ENCODE data around the gene KLK5. TPM values are rescaled to one million over a fixed set of nuclear protein-coding genes. Genes with fewer than 3 reads are reported as not detected.

Gene KLK5
- total RNA-seq, 1 experiment from 2014 or later = not detected

- Histone ChIP-seq H3K79me2 (ENCODE audit: insufficient read depth, low read length) (no peaks in the 10 kb centered on the region), H3K14ac (ENCODE audit: insufficient read depth, low read length) (peak within 1 kb of the TSS; percentile 57; the same call in 1 of the 2 replicates), H3K9ac (ENCODE audit: extremely low read depth, insufficient read length, low read length) (no peak within 1 kb of the TSS), H2BK120ac (ENCODE audit: low read depth, low read length, poor library complexity, severe bottlenecking) (no peak within 1 kb of the TSS), H4K20me1 (ENCODE audit: control insufficient read depth, insufficient read depth, insufficient read length) (no peaks in the 10 kb centered on the region), H2BK20ac (ENCODE audit: low read depth, low read length, poor library complexity, severe bottlenecking) (no peak within 1 kb of the TSS), H2BK12ac (ENCODE audit: insufficient read length, low read depth, low read length) (no peak within 1 kb of the TSS), H4K5ac (ENCODE audit: insufficient read length, low read depth, low read length) (no peak within 1 kb of the TSS), H3K79me1 (ENCODE audit: insufficient read depth, low read depth, low read length, poor library complexity, severe bottlenecking) (no peaks in the 10 kb centered on the region), H3K4me2 (ENCODE audit: insufficient read depth, insufficient read length, low read length) (peak within 1 kb of the TSS; percentile 74), H4K91ac (ENCODE audit: insufficient read length, low read depth, low read length) (no peak within 1 kb of the TSS), H3K27me3 (ENCODE audit: insufficient read depth, low read length) (no peaks in the 10 kb centered on the region), H4K8ac (replicated peaks; ENCODE audit: insufficient read length, low read depth, low read length) (no peak within 1 kb of the TSS), H3T11ph (ENCODE audit: low read length) (no peak within 1 kb of the TSS), H2AFZ (ENCODE audit: low read length) (no peak within 1 kb of the TSS), H3K23me2 (ENCODE audit: insufficient read length, low read depth, low read length, poor library complexity, severe bottlenecking) (no peaks in the 10 kb centered on the region), H2BK5ac (ENCODE audit: insufficient read length, low read length) (no peak within 1 kb of the TSS), H3K23ac (ENCODE audit: insufficient read length, low read depth, low read length) (no peak within 1 kb of the TSS), H3K27ac (ENCODE audit: insufficient read length, low read depth, low read length) (no peak within 1 kb of the TSS), H3K4me1 (ENCODE audit: insufficient read depth, low read length) (no peaks in the 10 kb centered on the region; the same call in 1 of the 2 replicates), H2AK5ac (ENCODE audit: insufficient read length, low read length) (no peak within 1 kb of the TSS), H2BK15ac (ENCODE audit: low read depth, low read length) (no peak within 1 kb of the TSS), H3K9me3 (ENCODE audit: control insufficient read depth, low read depth, low read length) (no peaks in the 10 kb centered on the region), H3K18ac (ENCODE audit: insufficient read length, low read depth, low read length) (no peak within 1 kb of the TSS), H3K56ac (ENCODE audit: insufficient read length, low read depth, low read length) (no peak within 1 kb of the TSS), H3K4ac (ENCODE audit: low read depth, low read length) (no peak within 1 kb of the TSS)
- Mint-ChIP-seq H3K27ac (no peak within 1 kb of the TSS), H3K36me3 (ENCODE audit: insufficient read depth in 1 of 3, low read depth in 3 of 3) (no peaks in the 10 kb centered on the region), H3K4me3 (peak within 1 kb of the TSS in 1 of 2 experiments; percentile 41; a peak in 3 of 5 replicates), H3K4me1 (peaks cover 15 to 24% of the 10 kb centered on the region in 2 experiments), H3K27me3 (ENCODE audit: low read depth) (peaks cover 43% of the 10 kb centered on the region), H3K9me3 (no peaks in the 10 kb centered on the region)
- no peak for DNase-seq
- TF ChIP-seq, protein P1, sequence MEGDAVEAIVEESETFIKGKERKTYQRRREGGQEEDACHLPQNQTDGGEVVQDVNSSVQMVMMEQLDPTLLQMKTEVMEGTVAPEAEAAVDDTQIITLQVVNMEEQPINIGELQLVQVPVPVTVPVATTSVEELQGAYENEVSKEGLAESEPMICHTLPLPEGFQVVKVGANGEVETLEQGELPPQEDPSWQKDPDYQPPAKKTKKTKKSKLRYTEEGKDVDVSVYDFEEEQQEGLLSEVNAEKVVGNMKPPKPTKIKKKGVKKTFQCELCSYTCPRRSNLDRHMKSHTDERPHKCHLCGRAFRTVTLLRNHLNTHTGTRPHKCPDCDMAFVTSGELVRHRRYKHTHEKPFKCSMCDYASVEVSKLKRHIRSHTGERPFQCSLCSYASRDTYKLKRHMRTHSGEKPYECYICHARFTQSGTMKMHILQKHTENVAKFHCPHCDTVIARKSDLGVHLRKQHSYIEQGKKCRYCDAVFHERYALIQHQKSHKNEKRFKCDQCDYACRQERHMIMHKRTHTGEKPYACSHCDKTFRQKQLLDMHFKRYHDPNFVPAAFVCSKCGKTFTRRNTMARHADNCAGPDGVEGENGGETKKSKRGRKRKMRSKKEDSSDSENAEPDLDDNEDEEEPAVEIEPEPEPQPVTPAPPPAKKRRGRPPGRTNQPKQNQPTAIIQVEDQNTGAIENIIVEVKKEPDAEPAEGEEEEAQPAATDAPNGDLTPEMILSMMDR (conservative IDR thresholded peaks at IDR 0.05) = no peak
- no CpG with 5 or more reads among the region's 28 CpGs for WGBS (ENCODE audit: extremely low coverage, insufficient read length, low lambda C conversion rate)
Measured at GRCh38 chr19:50983625-50984292, 30.9 kb upstream of the KLK5 start, which contains the start of gene KLK7. TSS of gene KLK7 (minus strand) at chr19:50983917. CDS start at chr19:50982399, 1,518 bp downstream.

All from H9 (cell line).